H9 (cell line): Measurements from ENCODE around the gene ZNF599. TPM values are rescaled to one million over a fixed set of nuclear protein-coding genes. Genes with fewer than 3 reads are reported as not detected.

Experiments used
- DNase-seq: peaks from one replicate; pipeline ENCODE4 v3.0.0-alpha.2; 2017
- H2AFZ ChIP-seq: one replicate; pipeline ENCODE4 v1.6.1; 2013; ENCODE audit warnings: mild to moderate bottlenecking, low read length, control low read depth, moderate library complexity
- H2AK5ac ChIP-seq: 2 replicates; pipeline ENCODE4 v1.6.1; 2013; ENCODE audit warnings: low read length, control low read depth, mixed read lengths; ENCODE audit not compliant: insufficient read length
- H2BK120ac ChIP-seq: one replicate; pipeline ENCODE4 v1.6.1; 2013; ENCODE audit warnings: low read depth, mild to moderate bottlenecking, low read length, control low read depth, inconsistent platforms; ENCODE audit not compliant: poor library complexity, severe bottlenecking
- H2BK12ac ChIP-seq: 2 replicates; pipeline ENCODE4 v1.6.1; 2013; ENCODE audit warnings: low read length, control low read depth, mixed read lengths, low read depth; ENCODE audit not compliant: insufficient read length
- H2BK15ac ChIP-seq: 2 replicates; pipeline ENCODE4 v1.6.1; 2013; ENCODE audit warnings: low read depth, low read length, control low read depth
- H2BK20ac ChIP-seq: one replicate; pipeline ENCODE4 v1.6.1; 2013; ENCODE audit warnings: low read depth, mild to moderate bottlenecking, low read length, control low read depth, inconsistent platforms; ENCODE audit not compliant: poor library complexity, severe bottlenecking
- H2BK5ac ChIP-seq: 2 replicates; pipeline ENCODE4 v1.6.1; 2013; ENCODE audit warnings: low read length, control low read depth, mixed read lengths; ENCODE audit not compliant: insufficient read length
- H3K14ac ChIP-seq: 2 replicates; pipeline ENCODE4 v1.6.1; 2013; ENCODE audit warnings: low read length, control low read depth; ENCODE audit not compliant: insufficient read depth
- H3K18ac ChIP-seq: 2 replicates; pipeline ENCODE4 v1.6.1; 2013; ENCODE audit warnings: low read depth, mild to moderate bottlenecking, mixed read lengths, low read length, control low read depth; ENCODE audit not compliant: insufficient read length
- H3K23ac ChIP-seq: 2 replicates; pipeline ENCODE4 v1.6.1; 2013; ENCODE audit warnings: low read length, control low read depth, mixed read lengths, low read depth; ENCODE audit not compliant: insufficient read length
- H3K23me2 ChIP-seq: 2 replicates; pipeline ENCODE4 v1.6.1; 2013; ENCODE audit warnings: low read depth, mild to moderate bottlenecking, mixed read lengths, low read length, control low read depth; ENCODE audit not compliant: insufficient read length, poor library complexity, severe bottlenecking
- H3K27ac ChIP-seq: 2 replicates; pipeline ENCODE4 v1.5.1; 2013; ENCODE audit warnings: low read length, control low read depth, mixed read lengths, low read depth; ENCODE audit not compliant: insufficient read length
- H3K27me3 ChIP-seq: 2 replicates; pipeline ENCODE4 v1.6.1; 2013; ENCODE audit warnings: low read length, control low read depth, inconsistent platforms; ENCODE audit not compliant: insufficient read depth
- H3K4ac ChIP-seq: 2 replicates; pipeline ENCODE4 v1.6.1; 2013; ENCODE audit warnings: low read depth, mild to moderate bottlenecking, control low read depth, inconsistent platforms, low read length, moderate library complexity
- H3K4me1 ChIP-seq: 2 replicates; pipeline ENCODE4 v1.6.1; 2013; ENCODE audit warnings: low read length, control low read depth, inconsistent platforms; ENCODE audit not compliant: insufficient read depth
- H3K4me2 ChIP-seq: 2 replicates; pipeline ENCODE4 v1.6.1; 2013; ENCODE audit warnings: low read length, control low read depth, mixed read lengths; ENCODE audit not compliant: insufficient read length, insufficient read depth
- H3K56ac ChIP-seq: 2 replicates; pipeline ENCODE4 v1.6.1; 2013; ENCODE audit warnings: low read depth, mild to moderate bottlenecking, mixed read lengths, low read length, control low read depth; ENCODE audit not compliant: insufficient read length
- H3K79me1 ChIP-seq: 2 replicates; pipeline ENCODE4 v1.6.1; 2013; ENCODE audit warnings: low read depth, mild to moderate bottlenecking, moderate library complexity, low read length, control low read depth, inconsistent platforms; ENCODE audit not compliant: insufficient read depth, poor library complexity, severe bottlenecking
- H3K79me2 ChIP-seq: 2 replicates; pipeline ENCODE4 v1.6.1; 2013; ENCODE audit warnings: low read length, control low read depth, inconsistent platforms; ENCODE audit not compliant: insufficient read depth
- H3K9ac ChIP-seq: 2 replicates; pipeline ENCODE4 v1.6.1; 2013; ENCODE audit warnings: low read length, control low read depth, mixed read lengths; ENCODE audit not compliant: insufficient read length; ENCODE audit errors: extremely low read depth
- H3K9me3 ChIP-seq: one replicate; pipeline ENCODE4 v1.6.1; 2013; ENCODE audit warnings: low read depth, low read length, inconsistent platforms; ENCODE audit not compliant: control insufficient read depth
- H3T11ph ChIP-seq: one replicate; pipeline ENCODE4 v1.6.1; 2013; ENCODE audit warnings: mild to moderate bottlenecking, low read length, control low read depth, inconsistent platforms
- H4K20me1 ChIP-seq: one replicate; pipeline ENCODE4 v1.6.1; 2013; ENCODE audit not compliant: control insufficient read depth, insufficient read length, insufficient read depth
- H4K5ac ChIP-seq: 2 replicates; pipeline ENCODE4 v1.6.1; 2013; ENCODE audit warnings: low read depth, mild to moderate bottlenecking, mixed read lengths, low read length, control low read depth; ENCODE audit not compliant: insufficient read length
- H4K8ac ChIP-seq: replicated peaks from 2 replicates; pipeline ENCODE4 v1.6.1; 2013; ENCODE audit warnings: low read length, control low read depth, mixed read lengths, low read depth; ENCODE audit not compliant: insufficient read length
- H4K91ac ChIP-seq: 2 replicates; pipeline ENCODE4 v1.6.1; 2013; ENCODE audit warnings: low read depth, mild to moderate bottlenecking, moderate library complexity, mixed read lengths, low read length, control low read depth; ENCODE audit not compliant: insufficient read length
- H3K27ac Mint-ChIP-seq, 3 experiments: 2 replicates in 2 of 3; 3 replicates in 1 of 3; pipeline ENCODE4 v1.8.0; 2020 to 2021; ENCODE audit warnings: mixed read lengths in 3 of 3, mild to moderate bottlenecking in 1 of 3, moderate library complexity in 1 of 3
- H3K27me3 Mint-ChIP-seq: 2 replicates; pipeline ENCODE4 v1.8.0; 2021; ENCODE audit warnings: low read depth, mild to moderate bottlenecking, moderate library complexity, mixed read lengths
- H3K36me3 Mint-ChIP-seq, 3 experiments: 2 replicates in 2 of 3; 3 replicates in 1 of 3; pipeline ENCODE4 v1.8.0; 2020 to 2021; ENCODE audit warnings: low read depth in 3 of 3, mixed read lengths in 3 of 3; ENCODE audit not compliant: insufficient read depth in 1 of 3
- H3K4me1 Mint-ChIP-seq, 2 experiments: 2 replicates each; pipeline ENCODE4 v1.8.0; 2020; ENCODE audit warnings: mixed read lengths in 2 of 2
- H3K4me3 Mint-ChIP-seq, 2 experiments: 2 replicates in 1 of 2; 3 replicates in 1 of 2; pipeline ENCODE4 v1.8.0; 2020 to 2021; ENCODE audit warnings: mild to moderate bottlenecking in 2 of 2, mixed read lengths in 2 of 2, moderate library complexity in 1 of 2
- H3K9me3 Mint-ChIP-seq, 2 experiments: 2 replicates in 1 of 2; 3 replicates in 1 of 2; pipeline ENCODE4 v1.8.0; 2020; ENCODE audit warnings: mild to moderate bottlenecking in 2 of 2, mixed read lengths in 2 of 2, moderate library complexity in 1 of 2
- CTCF ChIP-seq: fragments of 200-600 bp; sonication (generic); conservative IDR thresholded peaks from 3 replicates; pipeline ENCODE4 v1.8.0; 2021; ENCODE audit warnings: antibody characterized with exemption, mild to moderate bottlenecking
- WGBS: extraction: QIAGEN DNeasy Blood & Tissue Kit; methylation state at CpG from one replicate; pipeline ENCODE4 v1.1.7; 2013; ENCODE audit warnings: missing lambda C conversion rate, low lambda C conversion rate, mixed read lengths; ENCODE audit not compliant: insufficient read length; ENCODE audit errors: extremely low coverage; 5-methylcytosine and 5-hydroxymethylcytosine counted together
- total RNA-seq: library from RNA; stranded (reverse); gene quantifications from 2 replicates; pipeline ENCODE4 v1.2.1, GENCODE V29; 2021

ZNF599 gene
- total RNA-seq, 1 experiment from 2014 or later, result 3.9 TPM

GRCh38 chr19:34788074-34788473 is 15.1 kb upstream of the ZNF599 start:
- no peak overlapping the region for H3K9ac ChIP-seq
- Mint-ChIP-seq H3K4me3 (no peak overlapping the region), H3K27ac (no peak overlapping the region), H3K36me3 (peaks cover 0 to 4% (median 0%) of the 10 kb centered on the region in 3 experiments; a peak in 4 of 7 replicates), H3K4me1 (no peaks in the 10 kb centered on the region), H3K9me3 (peaks cover 75 to 87% of the 10 kb centered on the region in 2 experiments), H3K27me3 (peaks cover 33% of the 10 kb centered on the region)
- H2BK120ac ChIP-seq, result no peak overlapping the region
- no peak overlapping the region for H4K8ac ChIP-seq
- no peak overlapping the region for H2BK15ac ChIP-seq
- no peaks in the 10 kb centered on the region for H3K4me1 ChIP-seq
- H4K91ac ChIP-seq, result no peak overlapping the region
- no peak overlapping the region for H2AFZ ChIP-seq
- no peak overlapping the region for H3K27ac ChIP-seq
- H3K9me3 ChIP-seq, result no peaks in the 10 kb centered on the region
- no CpG with 5 or more reads among the region's 2 CpGs for WGBS
- no peaks in the 10 kb centered on the region for H3K79me1 ChIP-seq
- no peak overlapping the region for H3K14ac ChIP-seq
- H4K20me1 ChIP-seq, result no peaks in the 10 kb centered on the region
- H2AK5ac ChIP-seq, result no peak overlapping the region
- no peak overlapping the region for H3T11ph ChIP-seq
- H2BK12ac ChIP-seq, result no peak overlapping the region
- H2BK20ac ChIP-seq, result no peak overlapping the region
- no peak overlapping the region for H4K5ac ChIP-seq
- no peak for DNase-seq
- no peak overlapping the region for H3K18ac ChIP-seq
- no peak overlapping the region for H3K4me2 ChIP-seq
- TF ChIP-seq CTCF, result no peak
- H3K56ac ChIP-seq, result no peak overlapping the region
- H3K27me3 ChIP-seq, result no peaks in the 10 kb centered on the region
- no peaks in the 10 kb centered on the region for H3K79me2 ChIP-seq
- no peak overlapping the region for H3K23ac ChIP-seq
- no peak overlapping the region for H3K4ac ChIP-seq
- H3K23me2 ChIP-seq, result no peaks in the 10 kb centered on the region
- no peak overlapping the region for H2BK5ac ChIP-seq
